ENCODE results near the gene HPS5.
"Not testable (repeated sequence)": the region's sequence is repeated elsewhere in the genome, so short reads cannot be mapped to it uniquely, and the experiment has no call there.

The HPS5 gene

GRCh38 chr11:18321969-18322711 lies at the start of gene HPS5, which contains the start of gene GTF2H1:
Gene HPS5, minus strand, starts transcription at chr11:18322140. Its CDS starts 4,282 bp downstream, at chr11:18317858.
Gene GTF2H1, plus strand, starts transcription at chr11:18322567. Its CDS starts 10,508 bp downstream, at chr11:18333075.
- peak; percentile 96 for DNase-seq (ENCODE audit: low spot score)

GRCh38 chr11:18371279-18371678 lies 49.3 kb upstream of the HPS5 start:
- DNase-seq (ENCODE audit: low spot score), result no peak

GRCh38 chr11:18369398-18369797 lies 47.5 kb upstream of the HPS5 start:
- DNase-seq (ENCODE audit: low spot score), result no peak

- DNase-seq (ENCODE audit: low spot score), result no peak
These were observed 46.3 kb upstream of the HPS5 start for GRCh38 chr11:18368221-18368620.

- no peak for DNase-seq (ENCODE audit: low spot score)
These were observed 45.5 kb upstream of the HPS5 start for GRCh38 chr11:18367431-18367830.

GRCh38 chr11:18366286-18366685 lies 44.3 kb upstream of the HPS5 start:
- no peak for DNase-seq (ENCODE audit: low spot score)

- DNase-seq (ENCODE audit: low spot score), result no peak
These were observed 43.8 kb upstream of the HPS5 start for GRCh38 chr11:18365741-18366140.

- DNase-seq (ENCODE audit: low spot score), result no peak
These were observed 42.6 kb upstream of the HPS5 start for GRCh38 chr11:18364495-18365073.

GRCh38 chr11:18361154-18361553 lies 39.2 kb upstream of the HPS5 start:
- DNase-seq (ENCODE audit: low spot score), result no peak

GRCh38 chr11:18358646-18359045 lies 36.7 kb upstream of the HPS5 start:
- no peak for DNase-seq (ENCODE audit: low spot score)

- DNase-seq (ENCODE audit: low spot score), result no peak
These were observed 30.6 kb upstream of the HPS5 start for GRCh38 chr11:18352581-18352980.

GRCh38 chr11:18347471-18348125 lies 25.7 kb upstream of the HPS5 start:
- DNase-seq (ENCODE audit: low spot score), result no peak

- no peak for DNase-seq (ENCODE audit: low spot score)
These were observed 11.0 kb upstream of the HPS5 start for GRCh38 chr11:18332891-18333290.

- DNase-seq (ENCODE audit: low spot score), result peak; percentile 67
These were observed 10.4 kb upstream of the HPS5 start for GRCh38 chr11:18332302-18332701.

GRCh38 chr11:18330921-18331320 lies 9.0 kb upstream of the HPS5 start:
- DNase-seq (ENCODE audit: low spot score), result no peak

- DNase-seq (ENCODE audit: low spot score), result no peak
These were observed 7.4 kb upstream of the HPS5 start for GRCh38 chr11:18329196-18329870.

GRCh38 chr11:18324381-18324780 lies 2.4 kb upstream of the HPS5 start:
- DNase-seq (ENCODE audit: low spot score), result no peak

- DNase-seq (ENCODE audit: low spot score), result not testable (repeated sequence)
These were observed 1.9 kb upstream of the HPS5 start for GRCh38 chr11:18323881-18324280.

GRCh38 chr11:18322818-18323570 lies 1.1 kb upstream of the HPS5 start:
- no peak for DNase-seq (ENCODE audit: low spot score)

GRCh38 chr11:18321578-18321968 lies 367 bp downstream of the HPS5 start:
- no peak for DNase-seq (ENCODE audit: low spot score)

GRCh38 chr11:18320617-18321016 lies 1.3 kb downstream of the HPS5 start:
- DNase-seq (ENCODE audit: low spot score), result no peak

- no peak for DNase-seq (ENCODE audit: low spot score)
These were observed 2.0 kb downstream of the HPS5 start for GRCh38 chr11:18319914-18320313.

Measured in CD4-positive, alpha-beta T cell treated with Interleukin-15 for 4 hours (primary cell).